Measurements from ENCODE around the gene TTC32. TPM values are rescaled to one million over a fixed set of nuclear protein-coding genes. Genes with fewer than 3 reads are reported as not detected.
A peak's percentile ranks its signal among the peaks of the same experiment; 100 is the strongest.
"Not testable (repeated sequence)": the region's sequence is repeated elsewhere in the genome, so short reads cannot be mapped to it uniquely, and the experiment has no call there.

TTC32 gene
- total RNA-seq, 1 donor from 2014 or later = 16.1 TPM

GRCh38 chr2:19932928-19933327 lies 31.1 kb upstream of the TTC32 start:
- Mint-ChIP-seq H3K4me1 (ENCODE audit: unreplicated experiment) (peaks cover 20% of the 10 kb centered on the region), H3K27me3 (ENCODE audit: unreplicated experiment) (no peaks in the 10 kb centered on the region), H3K27ac (ENCODE audit: unreplicated experiment) (peak overlapping the region; percentile 84), H3K4me3 (ENCODE audit: unreplicated experiment) (peak overlapping the region; percentile 55), H3K9me3 (ENCODE audit: unreplicated experiment) (peaks cover 5% of the 10 kb centered on the region), H3K36me3 (ENCODE audit: unreplicated experiment) (peaks cover 45% of the 10 kb centered on the region)
- DNase-seq (ENCODE audit: extremely low spot score, unreplicated experiment) = no peak
- no peak for TF ChIP-seq CTCF (IDR thresholded peaks at IDR 0.05)

GRCh38 chr2:19929226-19929625 lies 27.4 kb upstream of the TTC32 start:
- Mint-ChIP-seq H3K9me3 (ENCODE audit: unreplicated experiment) (peaks cover 16% of the 10 kb centered on the region), H3K27ac (ENCODE audit: unreplicated experiment) (no peak overlapping the region), H3K4me1 (ENCODE audit: unreplicated experiment) (peaks cover 19% of the 10 kb centered on the region), H3K27me3 (ENCODE audit: unreplicated experiment) (no peaks in the 10 kb centered on the region), H3K36me3 (ENCODE audit: unreplicated experiment) (peaks cover 40% of the 10 kb centered on the region), H3K4me3 (ENCODE audit: unreplicated experiment) (no peak overlapping the region)
- no peak for DNase-seq (ENCODE audit: extremely low spot score, unreplicated experiment)
- TF ChIP-seq CTCF (IDR thresholded peaks at IDR 0.05) = no peak

- peaks cover 16% of the 10 kb centered on the region for H3K9me3 Mint-ChIP-seq (ENCODE audit: unreplicated experiment)
- not testable (repeated sequence) for H3K4me1 Mint-ChIP-seq (ENCODE audit: unreplicated experiment); H3K27me3 Mint-ChIP-seq (ENCODE audit: unreplicated experiment); H3K4me3 Mint-ChIP-seq (ENCODE audit: unreplicated experiment); DNase-seq (ENCODE audit: extremely low spot score, unreplicated experiment); H3K27ac Mint-ChIP-seq (ENCODE audit: unreplicated experiment)
- peaks cover 44% of the 10 kb centered on the region for H3K36me3 Mint-ChIP-seq (ENCODE audit: unreplicated experiment)
Measured at GRCh38 chr2:19927816-19928215, 26.0 kb upstream of the TTC32 start.

GRCh38 chr2:19924526-19924925 lies 22.7 kb upstream of the TTC32 start:
- H3K27me3 Mint-ChIP-seq (ENCODE audit: unreplicated experiment); DNase-seq (ENCODE audit: extremely low spot score, unreplicated experiment); H3K27ac Mint-ChIP-seq (ENCODE audit: unreplicated experiment); H3K4me3 Mint-ChIP-seq (ENCODE audit: unreplicated experiment); H3K4me1 Mint-ChIP-seq (ENCODE audit: unreplicated experiment): not testable (repeated sequence)
- Mint-ChIP-seq H3K36me3 (ENCODE audit: unreplicated experiment) (peaks cover 42% of the 10 kb centered on the region), H3K9me3 (ENCODE audit: unreplicated experiment) (peaks cover 20% of the 10 kb centered on the region)

GRCh38 chr2:19922188-19922587 lies 20.4 kb upstream of the TTC32 start:
- not testable (repeated sequence) for H3K4me3 Mint-ChIP-seq (ENCODE audit: unreplicated experiment); H3K27ac Mint-ChIP-seq (ENCODE audit: unreplicated experiment); H3K27me3 Mint-ChIP-seq (ENCODE audit: unreplicated experiment); DNase-seq (ENCODE audit: extremely low spot score, unreplicated experiment); H3K4me1 Mint-ChIP-seq (ENCODE audit: unreplicated experiment)
- H3K9me3 Mint-ChIP-seq (ENCODE audit: unreplicated experiment) = peaks cover 15% of the 10 kb centered on the region
- peaks cover 27% of the 10 kb centered on the region for H3K36me3 Mint-ChIP-seq (ENCODE audit: unreplicated experiment)

- H3K4me3 Mint-ChIP-seq (ENCODE audit: unreplicated experiment) = no peak overlapping the region
- H3K4me1 Mint-ChIP-seq (ENCODE audit: unreplicated experiment) = peaks cover 23% of the 10 kb centered on the region
- H3K27ac Mint-ChIP-seq (ENCODE audit: unreplicated experiment) = no peak overlapping the region
- DNase-seq (ENCODE audit: extremely low spot score, unreplicated experiment) = no peak
- no peak for TF ChIP-seq CTCF (IDR thresholded peaks at IDR 0.05)
- no peaks in the 10 kb centered on the region for H3K27me3 Mint-ChIP-seq (ENCODE audit: unreplicated experiment)
- peaks cover 13% of the 10 kb centered on the region for H3K36me3 Mint-ChIP-seq (ENCODE audit: unreplicated experiment)
- H3K9me3 Mint-ChIP-seq (ENCODE audit: unreplicated experiment) = peaks cover 6% of the 10 kb centered on the region
Measured at GRCh38 chr2:19916385-19916950, 14.7 kb upstream of the TTC32 start.

All from osteocyte (in vitro differentiated cells).